ENCODE data around the gene MRPL14. TPM values are rescaled to one million over a fixed set of nuclear protein-coding genes. Genes with fewer than 3 reads are reported as not detected.

MRPL14 gene
- total RNA-seq, 4 donors from 2014 or later: 100 to 180 (median 152) TPM

DNA sequence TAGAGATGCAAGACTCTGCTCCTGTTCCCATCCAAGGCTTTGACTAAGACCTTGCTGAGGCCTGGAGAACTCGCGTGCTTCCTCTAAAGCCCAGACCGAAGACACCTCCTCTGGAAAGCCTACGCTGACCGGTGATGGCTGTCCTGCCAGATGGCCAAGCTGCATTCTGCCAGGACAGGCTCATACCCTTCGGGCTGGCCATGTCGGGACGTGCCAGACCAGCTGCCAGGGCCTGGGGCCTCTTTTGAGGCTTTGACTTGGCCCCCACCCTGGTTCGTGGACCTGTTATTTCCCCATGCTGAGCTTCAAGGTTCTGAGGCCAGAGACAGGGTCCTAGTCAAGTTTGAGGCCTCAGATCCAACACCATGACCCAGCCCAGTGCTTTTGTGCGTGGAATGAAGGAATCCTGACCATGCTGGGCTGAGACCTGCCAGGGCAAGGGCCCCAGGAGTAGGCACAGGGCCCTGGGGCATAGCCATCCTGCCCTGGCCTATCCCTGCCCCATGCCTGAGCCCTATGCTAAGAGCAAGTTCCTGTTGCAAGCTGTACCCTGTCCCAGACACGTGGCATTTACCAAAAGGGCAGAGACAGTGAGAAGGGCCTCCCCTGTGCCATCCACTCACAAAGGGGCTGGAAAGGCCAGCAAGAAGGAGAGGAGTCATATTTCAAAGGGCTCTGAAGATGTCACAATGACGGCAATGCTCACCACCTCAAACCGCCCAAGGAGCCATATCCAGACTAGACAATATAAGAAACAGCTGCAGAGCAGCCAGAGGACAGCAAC lies 42.8 kb downstream of the MRPL14 start:
- Histone ChIP-seq H3K4me3 (no peak overlapping the region), H3K36me3 (no peaks in the 10 kb centered on the region), H3K9me3 (no peaks in the 10 kb centered on the region), H3K27ac (peak overlapping the region; percentile 91 to 99 (median 92)), H3K4me1 (peaks cover 36 to 44% of the 10 kb centered on the region in 2 donors), H3K27me3 (no peaks in the 10 kb centered on the region)
- DNase-seq (peak; percentile 80 to 96), ATAC-seq (peak; percentile 85 to 86)
- in situ Hi-C loops (cut with MboI; ENCODE audit: low sequenced_read_pairs in 4 of 4): loop anchor here (10.0 to 25.0 kb wide), 2 partner anchors 422 to 480 kb away; no protein-coding TSS in a partner anchor
- peak; percentile 81 to 87 for TF ChIP-seq POLR2A (IDR thresholded peaks at IDR 0.05)
- TF ChIP-seq, protein P1, sequence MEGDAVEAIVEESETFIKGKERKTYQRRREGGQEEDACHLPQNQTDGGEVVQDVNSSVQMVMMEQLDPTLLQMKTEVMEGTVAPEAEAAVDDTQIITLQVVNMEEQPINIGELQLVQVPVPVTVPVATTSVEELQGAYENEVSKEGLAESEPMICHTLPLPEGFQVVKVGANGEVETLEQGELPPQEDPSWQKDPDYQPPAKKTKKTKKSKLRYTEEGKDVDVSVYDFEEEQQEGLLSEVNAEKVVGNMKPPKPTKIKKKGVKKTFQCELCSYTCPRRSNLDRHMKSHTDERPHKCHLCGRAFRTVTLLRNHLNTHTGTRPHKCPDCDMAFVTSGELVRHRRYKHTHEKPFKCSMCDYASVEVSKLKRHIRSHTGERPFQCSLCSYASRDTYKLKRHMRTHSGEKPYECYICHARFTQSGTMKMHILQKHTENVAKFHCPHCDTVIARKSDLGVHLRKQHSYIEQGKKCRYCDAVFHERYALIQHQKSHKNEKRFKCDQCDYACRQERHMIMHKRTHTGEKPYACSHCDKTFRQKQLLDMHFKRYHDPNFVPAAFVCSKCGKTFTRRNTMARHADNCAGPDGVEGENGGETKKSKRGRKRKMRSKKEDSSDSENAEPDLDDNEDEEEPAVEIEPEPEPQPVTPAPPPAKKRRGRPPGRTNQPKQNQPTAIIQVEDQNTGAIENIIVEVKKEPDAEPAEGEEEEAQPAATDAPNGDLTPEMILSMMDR (IDR thresholded peaks at IDR 0.05 in 4 of 5, conservative IDR thresholded peaks at IDR 0.05 in 1 of 5): no peak
- intact Hi-C loops (cut with DNase I; ENCODE audit: low total_unique reads): no loop called here

DNA sequence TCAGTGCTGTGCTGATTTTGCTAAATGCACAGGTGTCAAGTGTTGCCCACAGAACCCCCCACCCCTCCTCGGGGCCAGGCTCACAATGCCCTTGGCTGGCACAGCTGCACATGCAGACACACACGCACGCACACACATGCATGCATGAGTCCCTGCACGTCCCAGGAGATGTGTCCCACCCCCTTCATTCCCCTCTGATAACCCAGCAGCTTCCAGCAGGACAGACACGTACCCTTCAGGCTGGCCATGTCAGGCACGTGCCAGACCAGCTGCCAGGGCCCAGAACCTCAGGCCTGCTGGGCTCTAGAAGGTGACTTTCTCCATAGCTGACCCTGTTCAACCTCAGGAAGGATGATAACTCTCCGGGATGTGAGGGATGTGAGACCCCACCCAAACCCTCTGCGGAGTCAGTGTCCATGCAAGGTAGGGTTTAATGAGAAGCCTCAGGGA lies 44.4 kb downstream of the MRPL14 start:
- no peak for ATAC-seq
- intact Hi-C loops (cut with DNase I; ENCODE audit: low total_unique reads): no loop called here

DNA sequence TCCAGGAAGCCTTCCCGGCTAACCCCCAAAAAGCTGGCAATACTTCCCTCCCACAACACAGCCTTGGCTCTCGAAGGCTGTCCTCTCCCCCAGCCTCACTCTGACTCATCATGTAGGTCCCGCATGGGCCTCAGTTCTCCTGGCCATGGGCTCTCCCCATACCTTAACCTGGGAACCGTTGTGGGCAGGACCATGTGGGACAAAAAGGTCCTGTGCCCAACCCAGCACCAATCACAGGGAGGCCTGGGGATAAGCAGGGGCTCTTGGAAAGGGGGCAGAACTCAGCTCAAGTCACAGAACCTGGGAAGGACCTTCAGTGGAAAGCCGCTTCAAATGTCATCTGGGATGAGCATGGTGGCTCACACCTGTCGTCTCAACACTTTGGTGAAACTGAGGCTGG lies 45.5 kb downstream of the MRPL14 start:
- DNase-seq: no peak
- Histone ChIP-seq H3K27me3 (no peaks in the 10 kb centered on the region), H3K4me3 (no peak overlapping the region), H3K27ac (no peak overlapping the region), H3K9me3 (no peaks in the 10 kb centered on the region), H3K36me3 (no peaks in the 10 kb centered on the region), H3K4me1 (peaks cover 36 to 42% of the 10 kb centered on the region in 2 donors)
- intact Hi-C loops (cut with DNase I; ENCODE audit: low total_unique reads): no loop called here
- ATAC-seq: no peak
- in situ Hi-C loops (cut with MboI; ENCODE audit: low sequenced_read_pairs in 4 of 4): loop anchor here (10.0 to 25.0 kb wide), 2 partner anchors 419 to 477 kb away; no protein-coding TSS in a partner anchor
- TF ChIP-seq, protein P1 (IDR thresholded peaks at IDR 0.05 in 4 of 5, conservative IDR thresholded peaks at IDR 0.05 in 1 of 5): no peak
- TF ChIP-seq POLR2A (IDR thresholded peaks at IDR 0.05): no peak

More for the DNA sequence above, 44.4 kb downstream of the MRPL14 start:
- in situ Hi-C loops (cut with MboI; ENCODE audit: low sequenced_read_pairs in 4 of 4): loop anchor here (10.0 to 25.0 kb wide), 2 partner anchors 421 to 478 kb away; no protein-coding TSS in a partner anchor
- H3K4me1 ChIP-seq: peaks cover 43 to 44% of the 10 kb centered on the region in 2 donors
- H3K9me3 ChIP-seq: no peaks in the 10 kb centered on the region
- no peaks in the 10 kb centered on the region for H3K27me3 ChIP-seq
- H3K36me3 ChIP-seq: no peaks in the 10 kb centered on the region
- TF ChIP-seq, protein P1 (IDR thresholded peaks at IDR 0.05 in 4 of 5, conservative IDR thresholded peaks at IDR 0.05 in 1 of 5): no peak
- TF ChIP-seq POLR2A (IDR thresholded peaks at IDR 0.05): no peak
- DNase-seq: no peak
- H3K27ac ChIP-seq: peak overlapping the region; percentile 91 to 99 (median 92)
- no peak overlapping the region for H3K4me3 ChIP-seq

DNA sequence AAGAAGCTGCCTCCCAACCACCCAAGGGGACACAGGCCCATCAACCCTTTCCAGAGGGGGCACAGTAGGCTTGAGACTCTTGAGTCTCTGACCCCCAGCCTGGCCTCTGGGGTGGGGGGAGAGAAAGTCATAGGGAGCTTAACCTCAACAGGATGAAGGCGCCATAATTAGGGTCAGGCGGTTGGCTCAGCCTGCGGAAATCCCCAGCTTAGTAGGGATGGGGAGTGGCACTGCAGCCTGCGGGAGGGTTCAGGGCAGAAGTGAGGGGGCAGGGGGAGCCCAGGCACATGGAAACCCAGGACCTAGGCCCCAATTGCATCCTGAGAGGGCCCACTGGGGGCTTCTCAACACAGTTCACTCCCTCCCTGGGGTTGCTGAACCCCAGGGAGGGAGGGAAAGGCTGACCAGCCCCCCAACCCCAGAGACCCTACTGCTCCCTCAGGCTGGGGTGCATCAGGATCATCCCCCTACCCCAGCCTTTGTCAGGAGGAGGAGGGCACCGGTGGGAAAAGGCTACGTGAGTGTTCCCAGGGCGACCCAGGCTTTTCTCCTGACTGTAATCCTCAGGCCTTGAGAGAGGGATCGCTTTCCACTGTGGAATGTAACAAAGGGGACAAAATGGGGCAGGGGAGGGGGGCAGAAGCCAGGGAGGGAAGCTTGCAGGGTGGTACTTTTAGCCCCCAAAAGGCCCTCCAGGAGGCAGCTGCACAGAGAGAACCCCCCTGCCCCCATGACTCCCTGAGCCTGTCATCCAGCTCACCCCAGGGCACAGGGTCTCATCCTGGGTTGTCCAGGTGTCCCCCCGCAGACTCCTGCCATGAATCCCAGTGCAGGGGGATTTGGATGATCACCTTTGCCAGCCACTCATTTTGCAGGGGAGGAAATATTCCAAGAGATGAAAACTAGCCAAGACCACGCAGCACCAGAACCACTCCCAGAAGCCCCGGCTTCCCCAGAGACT lies 46.4 kb downstream of the MRPL14 start:
- Histone ChIP-seq H3K27me3 (no peaks in the 10 kb centered on the region), H3K9me3 (no peaks in the 10 kb centered on the region), H3K4me3 (no peak overlapping the region), H3K4me1 (peaks cover 38 to 40% of the 10 kb centered on the region in 2 donors), H3K36me3 (no peaks in the 10 kb centered on the region), H3K27ac (no peak overlapping the region)
- DNase-seq: no peak
- no peak for TF ChIP-seq POLR2A (IDR thresholded peaks at IDR 0.05)
- TF ChIP-seq, protein P1 (IDR thresholded peaks at IDR 0.05 in 4 of 5, conservative IDR thresholded peaks at IDR 0.05 in 1 of 5): no peak
- in situ Hi-C loops (cut with MboI; ENCODE audit: low sequenced_read_pairs in 4 of 4): loop anchor here (10.0 to 25.0 kb wide), 2 partner anchors 419 to 476 kb away; no protein-coding TSS in a partner anchor
- intact Hi-C loops (cut with DNase I; ENCODE audit: low total_unique reads): no loop called here
- ATAC-seq: no peak

Data from gastrocnemius medialis (tissue), 4 donors.